ENCODE measurements around the gene RNU6-9.

Gene RNU6-9

GRCh38 chr19:850979-851335 lies 42.3 kb upstream of the RNU6-9 start:
- no peak for TF ChIP-seq CTCF (IDR thresholded peaks at IDR 0.05)

GRCh38 chr19:852136-853013 lies 40.9 kb upstream of the RNU6-9 start, which contains the start of gene ELANE:
ELANE (plus strand) TSS chr19:852303; CDS start chr19:852329, 26 bp downstream.
- no peak for TF ChIP-seq CTCF (IDR thresholded peaks at IDR 0.05)

- TF ChIP-seq CTCF (IDR thresholded peaks at IDR 0.05) = no peak
Measured at GRCh38 chr19:853014-853585, 40.2 kb upstream of the RNU6-9 start.

- no peak for TF ChIP-seq CTCF (IDR thresholded peaks at IDR 0.05)
Measured at GRCh38 chr19:854549-854948, 38.7 kb upstream of the RNU6-9 start.

- TF ChIP-seq CTCF (IDR thresholded peaks at IDR 0.05) = no peak
Measured at GRCh38 chr19:855142-855541, 38.1 kb upstream of the RNU6-9 start.

- TF ChIP-seq CTCF (IDR thresholded peaks at IDR 0.05) = no peak
Measured at GRCh38 chr19:855566-856120, 37.6 kb upstream of the RNU6-9 start.

- no peak for TF ChIP-seq CTCF (IDR thresholded peaks at IDR 0.05)
Measured at GRCh38 chr19:858284-858683, 35.0 kb upstream of the RNU6-9 start.

All from LNCAP (cell line).